H1 (cell line): ENCODE measurements around the gene RASSF4. TPM values are rescaled to one million over a fixed set of nuclear protein-coding genes. Genes with fewer than 3 reads are reported as not detected.

Source experiments
- CTCF ChIA-PET: fragments of 300-600 bp; sonication (Branson Sonifier 250); formaldehyde crosslinking; loops from one replicate; lab custom pipeline; 2021; ENCODE audit not compliant: partially characterized antibody; lab: Charles Lee
- POLR2A ChIA-PET: fragments of 300-600 bp; sonication (Branson Sonifier 250); formaldehyde crosslinking; loops from one replicate; lab custom pipeline; 2021; ENCODE audit warnings: inconsistent platforms; ENCODE audit not compliant: partially characterized antibody; lab: Charles Lee
- DNase-seq, 2 experiments: peaks; one replicate each; pipeline versions ENCODE4 v3.0.0 to v3.0.0-alpha.2; 2010 to 2022; ENCODE audit warnings: low spot score in 2 of 2, low read depth in 1 of 2, mixed read lengths in 1 of 2
- FAIRE-seq: peaks from 2 replicates; lab custom pipeline; 2011; peaks lifted over from hg19 to GRCh38; lab: Jason Lieb, UNC
- H2AFZ ChIP-seq: 2 replicates; pipeline ENCODE4 v1.8.1; 2012; ENCODE audit warnings: low read length, inconsistent platforms
- H2AK5ac ChIP-seq: 2 replicates; pipeline ENCODE4 v1.6.1; 2013; ENCODE audit warnings: low read depth, low read length
- H2BK120ac ChIP-seq: replicated peaks from 2 replicates; pipeline ENCODE3; 2013; ENCODE audit warnings: low read depth, low read length, inconsistent platforms
- H2BK12ac ChIP-seq: 2 replicates; pipeline ENCODE4 v1.6.1; 2013; ENCODE audit warnings: low read depth, low read length
- H2BK15ac ChIP-seq: 2 replicates; pipeline ENCODE4 v1.6.1; 2013; ENCODE audit warnings: low read length
- H2BK20ac ChIP-seq: 2 replicates; pipeline ENCODE4 v1.6.1; 2013; ENCODE audit warnings: low read length
- H2BK5ac ChIP-seq: 2 replicates; pipeline ENCODE4 v1.6.1; 2013; ENCODE audit warnings: low read depth, low read length
- H3K14ac ChIP-seq: 2 replicates; pipeline ENCODE4 v1.6.1; 2013; ENCODE audit warnings: inconsistent platforms; ENCODE audit not compliant: insufficient read length
- H3K18ac ChIP-seq: 2 replicates; pipeline ENCODE4 v1.6.1; 2013; ENCODE audit warnings: low read length; ENCODE audit errors: extremely low read depth
- H3K23ac ChIP-seq: 2 replicates; pipeline ENCODE4 v1.6.1; 2013; ENCODE audit warnings: inconsistent platforms; ENCODE audit not compliant: insufficient read length
- H3K23me2 ChIP-seq: 2 replicates; pipeline ENCODE4 v1.6.1; 2013; ENCODE audit warnings: low read depth, low read length
- H3K27ac ChIP-seq: 2 replicates; pipeline ENCODE4 v1.6.1; 2011; ENCODE audit warnings: low read depth, low read length, inconsistent platforms
- H3K27me3 ChIP-seq, 4 experiments: replicated peaks in 1 of 4; 1 replicate in 1 of 4; 2 replicates in 3 of 4; pipeline versions ENCODE4 v1.6.1 to v1.8.1; 2011 to 2013; ENCODE audit warnings: low read length in 3 of 4, mild to moderate bottlenecking in 3 of 4, inconsistent platforms in 2 of 4, mixed read lengths in 2 of 4, moderate library complexity in 1 of 4; ENCODE audit not compliant: control insufficient read depth in 3 of 4, insufficient read depth in 3 of 4; ENCODE audit errors: extremely low read depth in 1 of 4
- H3K36me3 ChIP-seq, 4 experiments: 2 replicates each; pipeline versions ENCODE4 v1.6.1 to v1.8.1; 2011 to 2013; ENCODE audit warnings: mild to moderate bottlenecking in 4 of 4, low read length in 3 of 4, moderate library complexity in 2 of 4, control low read depth in 1 of 4, inconsistent platforms in 1 of 4; ENCODE audit not compliant: insufficient read depth in 4 of 4, control insufficient read depth in 2 of 4
- H3K4ac ChIP-seq: replicated peaks from 2 replicates; pipeline ENCODE3; 2013; ENCODE audit warnings: low read length, low read depth, mixed read lengths, inconsistent platforms; ENCODE audit not compliant: insufficient read length
- H3K4me1 ChIP-seq, 4 experiments: replicated peaks in 1 of 4; 1 replicate in 1 of 4; 2 replicates in 3 of 4; pipeline versions ENCODE4 v1.6.1 to v1.8.1; 2011 to 2013; ENCODE audit warnings: low read length in 3 of 4, inconsistent platforms in 2 of 4, mixed read lengths in 1 of 4; ENCODE audit not compliant: insufficient read depth in 4 of 4, control insufficient read depth in 3 of 4
- H3K4me2 ChIP-seq, 2 experiments: 2 replicates each; pipeline versions ENCODE4 v1.6.1 to v1.8.1; 2011 to 2013; ENCODE audit warnings: low read depth in 2 of 2, low read length in 2 of 2, control low read depth in 1 of 2, inconsistent platforms in 1 of 2, mild to moderate bottlenecking in 1 of 2; ENCODE audit not compliant: insufficient read depth in 1 of 2
- H3K4me3 ChIP-seq, 4 experiments: fragments of 200-600, 300-600 bp in 1 of 4; sonication (generic), shearing (Covaris generic), sonication (Bioruptor Twin) in 1 of 4; 2 replicates each; pipeline versions ENCODE4 v1.5.1 to v1.8.1; 2011 to 2016; ENCODE audit warnings: low read length in 4 of 4, low read depth in 3 of 4, control low read depth in 2 of 4, inconsistent platforms in 2 of 4, mild to moderate bottlenecking in 2 of 4, mixed read lengths in 1 of 4, moderate library complexity in 1 of 4; ENCODE audit not compliant: insufficient read depth in 2 of 4; ENCODE audit errors: extremely low read depth in 1 of 4
- H3K56ac ChIP-seq: replicated peaks from 2 replicates; pipeline ENCODE3; 2013; ENCODE audit warnings: low read depth, mild to moderate bottlenecking, mixed read lengths, low read length, inconsistent platforms; ENCODE audit not compliant: insufficient read length
- H3K79me1 ChIP-seq: 2 replicates; pipeline ENCODE4 v1.6.1; 2013; ENCODE audit warnings: low read depth, low read length, control low read depth
- H3K79me2 ChIP-seq, 2 experiments: 2 replicates each; pipeline versions ENCODE4 v1.6.1 to v1.8.1; 2012 to 2013; ENCODE audit warnings: low read length in 2 of 2, mild to moderate bottlenecking in 2 of 2, inconsistent platforms in 1 of 2; ENCODE audit not compliant: insufficient read depth in 2 of 2, control insufficient read depth in 1 of 2
- H3K9ac ChIP-seq, 4 experiments: replicated peaks in 1 of 4; 1 replicate in 1 of 4; 2 replicates in 3 of 4; pipeline versions ENCODE4 v1.6.1 to v1.8.1; 2011 to 2013; ENCODE audit warnings: low read depth in 3 of 4, low read length in 3 of 4, control low read depth in 2 of 4, mild to moderate bottlenecking in 2 of 4, moderate library complexity in 2 of 4, inconsistent platforms in 1 of 4; ENCODE audit errors: extremely low read depth in 1 of 4
- H3K9me3 ChIP-seq, 2 experiments: 2 replicates each; pipeline versions ENCODE4 v1.6.1 to v1.8.1; 2012 to 2013; ENCODE audit warnings: mild to moderate bottlenecking in 2 of 2, moderate library complexity in 2 of 2, control low read depth in 1 of 2, inconsistent platforms in 1 of 2, low read depth in 1 of 2, low read length in 1 of 2, mixed read lengths in 1 of 2; ENCODE audit not compliant: insufficient read depth in 2 of 2
- H4K20me1 ChIP-seq, 2 experiments: replicated peaks in 1 of 2; 2 replicates each; pipeline versions ENCODE3 to v1.8.1; 2011 to 2013; ENCODE audit warnings: inconsistent platforms in 2 of 2, low read length in 2 of 2, mild to moderate bottlenecking in 1 of 2; ENCODE audit not compliant: insufficient read depth in 2 of 2, control insufficient read depth in 1 of 2
- H4K5ac ChIP-seq: 2 replicates; pipeline ENCODE4 v1.6.1; 2013; ENCODE audit warnings: low read length, low read depth, mixed read lengths, inconsistent platforms; ENCODE audit not compliant: insufficient read length
- H4K8ac ChIP-seq: 2 replicates; pipeline ENCODE4 v1.8.0; 2013; ENCODE audit warnings: mild to moderate bottlenecking, moderate library complexity, low read length, inconsistent platforms; ENCODE audit not compliant: insufficient read depth; ENCODE audit errors: extremely low read depth
- H4K91ac ChIP-seq: replicated peaks from 2 replicates; pipeline ENCODE3; 2013; ENCODE audit warnings: low read length, mixed read lengths, inconsistent platforms; ENCODE audit not compliant: insufficient read length
- BRCA1 ChIP-seq: IDR thresholded peaks from 2 replicates; pipeline ENCODE4 v1.6.1; 2012; ENCODE audit warnings: low read depth, low read length, improper control_type of control experiment
- CTBP2 ChIP-seq: IDR thresholded peaks from 2 replicates; pipeline ENCODE4 v1.7.0; 2011; ENCODE audit warnings: borderline replicate concordance, mild to moderate bottlenecking, moderate library complexity, mixed read lengths, low read length; ENCODE audit not compliant: insufficient read depth, insufficient read length
- EGR1 ChIP-seq: IDR thresholded peaks from 2 replicates; pipeline ENCODE4 v1.6.1; 2011; ENCODE audit warnings: low read depth, low read length, borderline replicate concordance
- NANOG ChIP-seq: IDR thresholded peaks from 2 replicates; pipeline ENCODE4 v1.6.1; 2011; ENCODE audit warnings: low read length, low read depth, mild to moderate bottlenecking, inconsistent platforms; ENCODE audit not compliant: insufficient read depth, poor library complexity, severe bottlenecking
- PHF8 ChIP-seq: fragments of 200-600 bp; sonication (generic); conservative IDR thresholded peaks from 2 replicates; pipeline ENCODE4 v1.7.1; 2012; ENCODE audit warnings: low read depth, mild to moderate bottlenecking, inconsistent platforms, low read length, moderate library complexity
- POLR2AphosphoS5 ChIP-seq: IDR thresholded peaks from 2 replicates; pipeline ENCODE4 v1.6.1; 2011; ENCODE audit warnings: low read depth, low read length
- RNF2 ChIP-seq: fragments of 200-900, 300-1000 bp; sonication (generic); IDR thresholded peaks from 2 replicates; pipeline ENCODE4 v1.7.1; 2016; ENCODE audit warnings: borderline replicate concordance, low read depth, mild to moderate bottlenecking, antibody characterized with exemption, low read length; ENCODE audit not compliant: poor library complexity, severe bottlenecking; ENCODE audit errors: missing control alignments
- YY1 ChIP-seq: IDR thresholded peaks from 2 replicates; pipeline ENCODE4 v1.6.1; 2011; ENCODE audit warnings: low read depth, mild to moderate bottlenecking, low read length
- WGBS, 2 experiments: shearing (Covaris generic) in 1 of 2; methylation state at CpG; one replicate each; pipeline versions ENCODE4 v1.1.6 to v1.1.7; 2013 to 2015; ENCODE audit warnings: low lambda C conversion rate in 2 of 2, mixed read lengths in 2 of 2, inconsistent platforms in 1 of 2, low coverage in 1 of 2, missing lambda C conversion rate in 1 of 2; ENCODE audit not compliant: insufficient replicate concordance in 2 of 2, insufficient coverage in 1 of 2, insufficient read length in 1 of 2; ENCODE audit errors: extremely low coverage in 1 of 2, missing lambda C conversion rate in 1 of 2; 5-methylcytosine and 5-hydroxymethylcytosine counted together
- polyA plus RNA-seq, 7 experiments: library from polyadenylated mRNA; depleted of rRNA in 3 of 7; stranded (reverse) in 5 of 7; unstranded in 2 of 7; fragments of >200 nt in 5 of 7; fragments of 200-250 nt in 2 of 7; gene quantifications; 1 replicate in 5 of 7; 2 replicates in 1 of 7; 4 replicates in 1 of 7; pipeline versions ENCODE4 v1.2.1 to v1.2.3, GENCODE V29; 2011 to 2013; ENCODE audit warnings: missing spikeins in 2 of 7, mixed read lengths in 2 of 7
- total RNA-seq: library from RNA; stranded (reverse); fragmentation: NEBNext Ultra II Directional; extraction: Animal tissue kit (Norgen Biotek cat#: 25700); gene quantifications from 2 replicates; pipeline ENCODE4 v1.2.1, GENCODE V29; 2021
- TF ChIP-seq, protein P1 (sequence below): IDR thresholded peaks from 2 replicates; pipeline ENCODE4 v1.6.1; 2011; ENCODE audit warnings: low read length, improper control_type of control experiment

RASSF4 gene
- total and polyA plus RNA-seq, 2 of the 8 experiments (the other 6 are each of a cell fraction or from before 2014, with no cell fraction given) = 14.3 to 14.5 TPM

DNA sequence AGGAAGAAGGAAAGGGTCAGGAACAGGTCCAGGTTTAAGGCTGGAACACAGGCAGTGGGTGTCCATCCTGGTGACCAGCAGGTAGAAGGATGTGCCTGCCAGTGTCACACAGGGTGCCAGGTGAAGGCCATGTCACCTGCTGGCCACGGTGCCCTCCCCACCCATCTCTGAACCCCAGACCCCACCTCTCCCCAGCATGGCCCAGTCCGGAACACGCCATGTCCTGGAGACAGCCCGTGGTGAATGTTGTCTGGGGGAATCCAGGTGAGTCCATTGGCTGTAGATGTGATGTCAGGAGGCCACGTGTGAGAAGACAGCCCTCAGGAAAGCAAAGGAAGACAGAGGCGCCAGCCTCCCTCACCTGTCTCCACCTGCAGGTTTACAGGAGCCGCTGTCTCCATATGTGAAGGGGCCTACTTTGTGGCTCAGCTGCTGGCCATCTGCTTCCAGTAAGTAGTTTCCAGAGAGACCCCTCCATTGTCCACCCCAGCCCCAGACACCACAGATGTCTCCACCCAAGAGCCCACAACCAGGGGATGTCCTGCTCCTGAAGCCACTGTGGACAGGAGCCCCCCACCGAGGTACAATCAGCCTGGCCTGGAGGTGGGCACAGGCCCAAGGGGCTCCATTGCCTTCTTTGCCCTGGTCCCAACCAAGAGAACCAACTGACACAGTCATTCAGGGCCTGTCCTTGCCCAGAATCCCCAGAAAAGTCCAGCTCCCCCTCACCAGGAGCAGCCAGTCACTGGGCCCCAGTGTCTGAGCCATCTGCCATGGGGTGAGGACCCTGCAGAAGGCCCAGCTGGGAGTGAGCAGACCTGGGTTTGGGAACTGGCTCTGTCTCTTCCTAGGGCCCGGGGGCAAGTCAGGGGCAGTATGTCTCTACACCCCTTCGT is 27.7 kb upstream of the RASSF4 start:
- H2BK5ac ChIP-seq = no peak overlapping the region
- no peak overlapping the region for H3K23ac ChIP-seq
- DNase-seq (peak in 1 of 2 experiments; percentile 26), FAIRE-seq (no peak)
- H3K4ac ChIP-seq = no peak overlapping the region
- no peaks in the 10 kb centered on the region for H3K79me1 ChIP-seq
- H2AFZ ChIP-seq = no peak overlapping the region
- H3K79me2 ChIP-seq = no peaks in the 10 kb centered on the region
- no peak overlapping the region for H3K4me2 ChIP-seq
- no peak overlapping the region for H4K5ac ChIP-seq
- 88% methylated on average over 10 of the region's 10 CpGs; no CpG with 5 or more reads in 1 of the 2 experiments for WGBS, 2 experiments
- peak overlapping the region; percentile 77; the same call in 1 of the 2 replicates for H2BK15ac ChIP-seq
- H3K9ac ChIP-seq = no peak overlapping the region
- CTCF ChIA-PET = interaction anchor here (0.6 to 10.3 kb wide), 30 partner anchors 9 to 365 kb away, joined by 3 to 119 read pairs (median 5); partner anchors contain the start of genes DEPP1 and RASSF4
- no peak overlapping the region for H3K14ac ChIP-seq
- H4K8ac ChIP-seq = peak overlapping the region; percentile 72
- H3K4me1 ChIP-seq = peaks cover 0 to 5% (median under 1%) of the 10 kb centered on the region in 4 experiments; a peak in 2 of 7 replicates
- peaks cover 8% of the 10 kb centered on the region; the same call in 1 of the 2 replicates for H3K23me2 ChIP-seq
- H2BK20ac ChIP-seq = no peak overlapping the region; the same call in 1 of the 2 replicates
- peak overlapping the region; percentile 82; the same call in 1 of the 2 replicates for H2BK12ac ChIP-seq
- H3K27me3 ChIP-seq = no peaks in the 10 kb centered on the region; a peak in 1 of 7 replicates
- no peak overlapping the region for H3K56ac ChIP-seq
- no peak overlapping the region for H3K4me3 ChIP-seq
- POLR2A ChIA-PET = interaction anchor here (1.0 to 3.7 kb wide), 9 partner anchors 16 to 69 kb away, joined by 3 to 11 read pairs (median 5); partner anchors contain the start of gene ZNF22
- H4K91ac ChIP-seq = peak overlapping the region; percentile 25
- no peaks in the 10 kb centered on the region for H3K9me3 ChIP-seq
- H2BK120ac ChIP-seq = no peak overlapping the region
- H3K18ac ChIP-seq = no peak overlapping the region
- no peaks in the 10 kb centered on the region for H4K20me1 ChIP-seq
- no peaks in the 10 kb centered on the region for H3K36me3 ChIP-seq
- H3K27ac ChIP-seq = no peak overlapping the region
- H2AK5ac ChIP-seq = no peak overlapping the region; the same call in 1 of the 2 replicates
- TF ChIP-seq BRCA1 (no peak), CTBP2 (no peak), POLR2AphosphoS5 (no peak), PHF8 (no peak), NANOG (no peak), YY1 (no peak), EGR1 (no peak), RNF2 (no peak)
- TF ChIP-seq, protein P1, sequence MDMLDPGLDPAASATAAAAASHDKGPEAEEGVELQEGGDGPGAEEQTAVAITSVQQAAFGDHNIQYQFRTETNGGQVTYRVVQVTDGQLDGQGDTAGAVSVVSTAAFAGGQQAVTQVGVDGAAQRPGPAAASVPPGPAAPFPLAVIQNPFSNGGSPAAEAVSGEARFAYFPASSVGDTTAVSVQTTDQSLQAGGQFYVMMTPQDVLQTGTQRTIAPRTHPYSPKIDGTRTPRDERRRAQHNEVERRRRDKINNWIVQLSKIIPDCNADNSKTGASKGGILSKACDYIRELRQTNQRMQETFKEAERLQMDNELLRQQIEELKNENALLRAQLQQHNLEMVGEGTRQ = no peak
